H1 (cell line): ENCODE measurements around the gene CHCHD6. TPM values are rescaled to one million over a fixed set of nuclear protein-coding genes. Genes with fewer than 3 reads are reported as not detected.

ENCODE experiments used
- CTCF ChIA-PET: fragments of 300-600 bp; sonication (Branson Sonifier 250); formaldehyde crosslinking; loops from one replicate; lab custom pipeline; 2021; ENCODE audit not compliant: partially characterized antibody; lab: Charles Lee
- POLR2A ChIA-PET: fragments of 300-600 bp; sonication (Branson Sonifier 250); formaldehyde crosslinking; loops from one replicate; lab custom pipeline; 2021; ENCODE audit warnings: inconsistent platforms; ENCODE audit not compliant: partially characterized antibody; lab: Charles Lee
- DNase-seq, 2 experiments: peaks; one replicate each; pipeline versions ENCODE4 v3.0.0 to v3.0.0-alpha.2; 2010 to 2022; ENCODE audit warnings: low spot score in 2 of 2, low read depth in 1 of 2, mixed read lengths in 1 of 2
- FAIRE-seq: peaks from 2 replicates; lab custom pipeline; 2011; peaks lifted over from hg19 to GRCh38; lab: Jason Lieb, UNC
- H2AFZ ChIP-seq: 2 replicates; pipeline ENCODE4 v1.8.1; 2012; ENCODE audit warnings: low read length, inconsistent platforms
- H2AK5ac ChIP-seq: 2 replicates; pipeline ENCODE4 v1.6.1; 2013; ENCODE audit warnings: low read depth, low read length
- H2BK120ac ChIP-seq: replicated peaks from 2 replicates; pipeline ENCODE3; 2013; ENCODE audit warnings: low read depth, low read length, inconsistent platforms
- H2BK12ac ChIP-seq: 2 replicates; pipeline ENCODE4 v1.6.1; 2013; ENCODE audit warnings: low read depth, low read length
- H2BK15ac ChIP-seq: 2 replicates; pipeline ENCODE4 v1.6.1; 2013; ENCODE audit warnings: low read length
- H2BK20ac ChIP-seq: 2 replicates; pipeline ENCODE4 v1.6.1; 2013; ENCODE audit warnings: low read length
- H2BK5ac ChIP-seq: 2 replicates; pipeline ENCODE4 v1.6.1; 2013; ENCODE audit warnings: low read depth, low read length
- H3K14ac ChIP-seq: 2 replicates; pipeline ENCODE4 v1.6.1; 2013; ENCODE audit warnings: inconsistent platforms; ENCODE audit not compliant: insufficient read length
- H3K18ac ChIP-seq: 2 replicates; pipeline ENCODE4 v1.6.1; 2013; ENCODE audit warnings: low read length; ENCODE audit errors: extremely low read depth
- H3K23ac ChIP-seq: 2 replicates; pipeline ENCODE4 v1.6.1; 2013; ENCODE audit warnings: inconsistent platforms; ENCODE audit not compliant: insufficient read length
- H3K23me2 ChIP-seq: 2 replicates; pipeline ENCODE4 v1.6.1; 2013; ENCODE audit warnings: low read depth, low read length
- H3K27ac ChIP-seq: 2 replicates; pipeline ENCODE4 v1.6.1; 2011; ENCODE audit warnings: low read depth, low read length, inconsistent platforms
- H3K27me3 ChIP-seq, 4 experiments: replicated peaks in 1 of 4; 1 replicate in 1 of 4; 2 replicates in 3 of 4; pipeline versions ENCODE4 v1.6.1 to v1.8.1; 2011 to 2013; ENCODE audit warnings: low read length in 3 of 4, mild to moderate bottlenecking in 3 of 4, inconsistent platforms in 2 of 4, mixed read lengths in 2 of 4, moderate library complexity in 1 of 4; ENCODE audit not compliant: control insufficient read depth in 3 of 4, insufficient read depth in 3 of 4; ENCODE audit errors: extremely low read depth in 1 of 4
- H3K36me3 ChIP-seq, 4 experiments: 2 replicates each; pipeline versions ENCODE4 v1.6.1 to v1.8.1; 2011 to 2013; ENCODE audit warnings: mild to moderate bottlenecking in 4 of 4, low read length in 3 of 4, moderate library complexity in 2 of 4, control low read depth in 1 of 4, inconsistent platforms in 1 of 4; ENCODE audit not compliant: insufficient read depth in 4 of 4, control insufficient read depth in 2 of 4
- H3K4ac ChIP-seq: replicated peaks from 2 replicates; pipeline ENCODE3; 2013; ENCODE audit warnings: low read length, low read depth, mixed read lengths, inconsistent platforms; ENCODE audit not compliant: insufficient read length
- H3K4me1 ChIP-seq, 4 experiments: replicated peaks in 1 of 4; 1 replicate in 1 of 4; 2 replicates in 3 of 4; pipeline versions ENCODE4 v1.6.1 to v1.8.1; 2011 to 2013; ENCODE audit warnings: low read length in 3 of 4, inconsistent platforms in 2 of 4, mixed read lengths in 1 of 4; ENCODE audit not compliant: insufficient read depth in 4 of 4, control insufficient read depth in 3 of 4
- H3K4me2 ChIP-seq, 2 experiments: 2 replicates each; pipeline versions ENCODE4 v1.6.1 to v1.8.1; 2011 to 2013; ENCODE audit warnings: low read depth in 2 of 2, low read length in 2 of 2, control low read depth in 1 of 2, inconsistent platforms in 1 of 2, mild to moderate bottlenecking in 1 of 2; ENCODE audit not compliant: insufficient read depth in 1 of 2
- H3K4me3 ChIP-seq, 4 experiments: fragments of 200-600, 300-600 bp in 1 of 4; sonication (generic), shearing (Covaris generic), sonication (Bioruptor Twin) in 1 of 4; 2 replicates each; pipeline versions ENCODE4 v1.5.1 to v1.8.1; 2011 to 2016; ENCODE audit warnings: low read length in 4 of 4, low read depth in 3 of 4, control low read depth in 2 of 4, inconsistent platforms in 2 of 4, mild to moderate bottlenecking in 2 of 4, mixed read lengths in 1 of 4, moderate library complexity in 1 of 4; ENCODE audit not compliant: insufficient read depth in 2 of 4; ENCODE audit errors: extremely low read depth in 1 of 4
- H3K56ac ChIP-seq: replicated peaks from 2 replicates; pipeline ENCODE3; 2013; ENCODE audit warnings: low read depth, mild to moderate bottlenecking, mixed read lengths, low read length, inconsistent platforms; ENCODE audit not compliant: insufficient read length
- H3K79me1 ChIP-seq: 2 replicates; pipeline ENCODE4 v1.6.1; 2013; ENCODE audit warnings: low read depth, low read length, control low read depth
- H3K79me2 ChIP-seq, 2 experiments: 2 replicates each; pipeline versions ENCODE4 v1.6.1 to v1.8.1; 2012 to 2013; ENCODE audit warnings: low read length in 2 of 2, mild to moderate bottlenecking in 2 of 2, inconsistent platforms in 1 of 2; ENCODE audit not compliant: insufficient read depth in 2 of 2, control insufficient read depth in 1 of 2
- H3K9ac ChIP-seq, 4 experiments: replicated peaks in 1 of 4; 1 replicate in 1 of 4; 2 replicates in 3 of 4; pipeline versions ENCODE4 v1.6.1 to v1.8.1; 2011 to 2013; ENCODE audit warnings: low read depth in 3 of 4, low read length in 3 of 4, control low read depth in 2 of 4, mild to moderate bottlenecking in 2 of 4, moderate library complexity in 2 of 4, inconsistent platforms in 1 of 4; ENCODE audit errors: extremely low read depth in 1 of 4
- H3K9me3 ChIP-seq, 2 experiments: 2 replicates each; pipeline versions ENCODE4 v1.6.1 to v1.8.1; 2012 to 2013; ENCODE audit warnings: mild to moderate bottlenecking in 2 of 2, moderate library complexity in 2 of 2, control low read depth in 1 of 2, inconsistent platforms in 1 of 2, low read depth in 1 of 2, low read length in 1 of 2, mixed read lengths in 1 of 2; ENCODE audit not compliant: insufficient read depth in 2 of 2
- H4K20me1 ChIP-seq, 2 experiments: replicated peaks in 1 of 2; 2 replicates each; pipeline versions ENCODE3 to v1.8.1; 2011 to 2013; ENCODE audit warnings: inconsistent platforms in 2 of 2, low read length in 2 of 2, mild to moderate bottlenecking in 1 of 2; ENCODE audit not compliant: insufficient read depth in 2 of 2, control insufficient read depth in 1 of 2
- H4K5ac ChIP-seq: 2 replicates; pipeline ENCODE4 v1.6.1; 2013; ENCODE audit warnings: low read length, low read depth, mixed read lengths, inconsistent platforms; ENCODE audit not compliant: insufficient read length
- H4K8ac ChIP-seq: 2 replicates; pipeline ENCODE4 v1.8.0; 2013; ENCODE audit warnings: mild to moderate bottlenecking, moderate library complexity, low read length, inconsistent platforms; ENCODE audit not compliant: insufficient read depth; ENCODE audit errors: extremely low read depth
- H4K91ac ChIP-seq: replicated peaks from 2 replicates; pipeline ENCODE3; 2013; ENCODE audit warnings: low read length, mixed read lengths, inconsistent platforms; ENCODE audit not compliant: insufficient read length
- ATF3 ChIP-seq: IDR thresholded peaks from 2 replicates; pipeline ENCODE4 v1.6.1; 2011; ENCODE audit warnings: low read depth, mild to moderate bottlenecking, low read length; ENCODE audit not compliant: insufficient read depth
- BACH1 ChIP-seq: IDR thresholded peaks from 2 replicates; pipeline ENCODE4 v1.6.1; 2012; ENCODE audit warnings: low read length, improper control_type of control experiment
- BRCA1 ChIP-seq: IDR thresholded peaks from 2 replicates; pipeline ENCODE4 v1.6.1; 2012; ENCODE audit warnings: low read depth, low read length, improper control_type of control experiment
- CHD1 ChIP-seq: IDR thresholded peaks from 2 replicates; pipeline ENCODE4 v1.6.1; 2012; ENCODE audit warnings: low read depth, low read length, improper control_type of control experiment
- CREB1 ChIP-seq: IDR thresholded peaks from 2 replicates; pipeline ENCODE4 v1.6.1; 2012; ENCODE audit warnings: inconsistent platforms
- CTBP2 ChIP-seq: IDR thresholded peaks from 2 replicates; pipeline ENCODE4 v1.7.0; 2011; ENCODE audit warnings: borderline replicate concordance, mild to moderate bottlenecking, moderate library complexity, mixed read lengths, low read length; ENCODE audit not compliant: insufficient read depth, insufficient read length
- JUN ChIP-seq: IDR thresholded peaks from 2 replicates; pipeline ENCODE4 v1.6.1; 2011; ENCODE audit warnings: low read depth, mild to moderate bottlenecking, improper control_type of control experiment, low read length
- KDM1A ChIP-seq: fragments of 200-600, 300-600 bp; sonication (generic); IDR thresholded peaks from 2 replicates; pipeline ENCODE4 v1.7.1; 2016; ENCODE audit warnings: mild to moderate bottlenecking, low read length, borderline replicate concordance
- KDM4A ChIP-seq: IDR thresholded peaks from one replicate; pipeline ENCODE4 v1.7.1; 2012; ENCODE audit warnings: low read depth, mild to moderate bottlenecking, moderate library complexity, low read length, inconsistent platforms; ENCODE audit not compliant: severe bottlenecking
- MAFK ChIP-seq: IDR thresholded peaks from 2 replicates; pipeline ENCODE4 v1.6.1; 2012; ENCODE audit warnings: low read depth, mild to moderate bottlenecking, improper control_type of control experiment, low read length
- TAF1 ChIP-seq: IDR thresholded peaks from 2 replicates; pipeline ENCODE4 v1.6.1; 2011; ENCODE audit warnings: mild to moderate bottlenecking, low read depth, low read length
- USF2 ChIP-seq: IDR thresholded peaks from 2 replicates; pipeline ENCODE4 v1.6.1; 2011; ENCODE audit warnings: low read length, improper control_type of control experiment
- ZNF274 ChIP-seq: IDR thresholded peaks from 2 replicates; pipeline ENCODE4 v1.7.0; 2012; ENCODE audit warnings: low read length, borderline replicate concordance; ENCODE audit errors: extremely low read depth
- WGBS, 2 experiments: shearing (Covaris generic) in 1 of 2; methylation state at CpG; one replicate each; pipeline versions ENCODE4 v1.1.6 to v1.1.7; 2013 to 2015; ENCODE audit warnings: low lambda C conversion rate in 2 of 2, mixed read lengths in 2 of 2, inconsistent platforms in 1 of 2, low coverage in 1 of 2, missing lambda C conversion rate in 1 of 2; ENCODE audit not compliant: insufficient replicate concordance in 2 of 2, insufficient coverage in 1 of 2, insufficient read length in 1 of 2; ENCODE audit errors: extremely low coverage in 1 of 2, missing lambda C conversion rate in 1 of 2; 5-methylcytosine and 5-hydroxymethylcytosine counted together
- polyA plus RNA-seq, 7 experiments: library from polyadenylated mRNA; depleted of rRNA in 3 of 7; stranded (reverse) in 5 of 7; unstranded in 2 of 7; fragments of >200 nt in 5 of 7; fragments of 200-250 nt in 2 of 7; gene quantifications; 1 replicate in 5 of 7; 2 replicates in 1 of 7; 4 replicates in 1 of 7; pipeline versions ENCODE4 v1.2.1 to v1.2.3, GENCODE V29; 2011 to 2013; ENCODE audit warnings: missing spikeins in 2 of 7, mixed read lengths in 2 of 7
- total RNA-seq: library from RNA; stranded (reverse); fragmentation: NEBNext Ultra II Directional; extraction: Animal tissue kit (Norgen Biotek cat#: 25700); gene quantifications from 2 replicates; pipeline ENCODE4 v1.2.1, GENCODE V29; 2021

CHCHD6 gene
- total and polyA plus RNA-seq, 2 of the 8 experiments (the other 6 are each of a cell fraction or from before 2014, with no cell fraction given): 32.4 to 37.6 TPM

- 88% methylated on average over 2 of the region's 2 CpGs; no CpG with 5 or more reads in 1 of the 2 experiments for WGBS, 2 experiments
- peaks cover 0 to 2% of the 10 kb centered on the region in 2 experiments for H4K20me1 ChIP-seq
- H2BK15ac ChIP-seq: no peak overlapping the region
- H3K4me3 ChIP-seq: no peak overlapping the region
- H2AFZ ChIP-seq: no peak overlapping the region
- no peaks in the 10 kb centered on the region for H3K36me3 ChIP-seq
- H2BK20ac ChIP-seq: no peak overlapping the region
- H3K9ac ChIP-seq: no peak overlapping the region
- H3K56ac ChIP-seq: no peak overlapping the region
- no peak overlapping the region for H3K14ac ChIP-seq
- POLR2A ChIA-PET: no interaction called here
- FAIRE-seq: no peak
- H3K23ac ChIP-seq: no peak overlapping the region
- no peak overlapping the region for H3K4ac ChIP-seq
- H2BK12ac ChIP-seq: no peak overlapping the region
- H2BK5ac ChIP-seq: no peak overlapping the region
- no peak overlapping the region for H3K4me2 ChIP-seq
- CTCF ChIA-PET: interaction anchor here (0.9 to 2.3 kb wide), 6 partner anchors 14 to 171 kb away, joined by 3 to 12 read pairs (median 4); partner anchors contain the start of gene CHST13
- H2AK5ac ChIP-seq: no peak overlapping the region
- no peak overlapping the region for H3K18ac ChIP-seq
- H3K4me1 ChIP-seq: peaks cover 0 to 2% (median 0%) of the 10 kb centered on the region in 4 experiments; a peak in 2 of 7 replicates
- H3K27me3 ChIP-seq: peaks cover 0 to 26% (median 10%) of the 10 kb centered on the region in 4 experiments; a peak in 6 of 7 replicates
- no peaks in the 10 kb centered on the region for H3K79me1 ChIP-seq
- DNase-seq: no peak
- peaks cover 0 to 2% of the 10 kb centered on the region in 2 experiments; a peak in 1 of 4 replicates for H3K9me3 ChIP-seq
- H3K27ac ChIP-seq: no peak overlapping the region
- no peaks in the 10 kb centered on the region for H3K79me2 ChIP-seq
- H4K91ac ChIP-seq: no peak overlapping the region
- no peak overlapping the region for H2BK120ac ChIP-seq
- H4K8ac ChIP-seq: no peak overlapping the region
- H4K5ac ChIP-seq: no peak overlapping the region
- no peaks in the 10 kb centered on the region for H3K23me2 ChIP-seq
- no peak for TF ChIP-seq BRCA1
- no peak for TF ChIP-seq BACH1
- no peak for TF ChIP-seq CREB1
- TF ChIP-seq USF2: no peak
- TF ChIP-seq KDM4A: no peak
- no peak for TF ChIP-seq MAFK
- no peak for TF ChIP-seq KDM1A
- no peak for TF ChIP-seq CHD1
- TF ChIP-seq TAF1: no peak
- no peak for TF ChIP-seq ZNF274
- no peak for TF ChIP-seq CTBP2
- no peak for TF ChIP-seq ATF3
- TF ChIP-seq JUN: no peak
Measured at GRCh38 chr3:126657901-126658300, 46.1 kb upstream of the CHCHD6 start.
